H1 (cell line): ENCODE measurements around the gene HCK. TPM values are rescaled to one million over a fixed set of nuclear protein-coding genes. Genes with fewer than 3 reads are reported as not detected.

Experiments used
- CTCF ChIA-PET: fragments of 300-600 bp; sonication (Branson Sonifier 250); formaldehyde crosslinking; loops from one replicate; lab custom pipeline; 2021; ENCODE audit not compliant: partially characterized antibody; lab: Charles Lee
- POLR2A ChIA-PET: fragments of 300-600 bp; sonication (Branson Sonifier 250); formaldehyde crosslinking; loops from one replicate; lab custom pipeline; 2021; ENCODE audit warnings: inconsistent platforms; ENCODE audit not compliant: partially characterized antibody; lab: Charles Lee
- DNase-seq, 2 experiments: peaks; one replicate each; pipeline versions ENCODE4 v3.0.0 to v3.0.0-alpha.2; 2010 to 2022; ENCODE audit warnings: low spot score in 2 of 2, low read depth in 1 of 2, mixed read lengths in 1 of 2
- FAIRE-seq: peaks from 2 replicates; lab custom pipeline; 2011; peaks lifted over from hg19 to GRCh38; lab: Jason Lieb, UNC
- H2AFZ ChIP-seq: 2 replicates; pipeline ENCODE4 v1.8.1; 2012; ENCODE audit warnings: low read length, inconsistent platforms
- H2AK5ac ChIP-seq: 2 replicates; pipeline ENCODE4 v1.6.1; 2013; ENCODE audit warnings: low read depth, low read length
- H2BK120ac ChIP-seq: replicated peaks from 2 replicates; pipeline ENCODE3; 2013; ENCODE audit warnings: low read depth, low read length, inconsistent platforms
- H2BK12ac ChIP-seq: 2 replicates; pipeline ENCODE4 v1.6.1; 2013; ENCODE audit warnings: low read depth, low read length
- H2BK15ac ChIP-seq: 2 replicates; pipeline ENCODE4 v1.6.1; 2013; ENCODE audit warnings: low read length
- H2BK20ac ChIP-seq: 2 replicates; pipeline ENCODE4 v1.6.1; 2013; ENCODE audit warnings: low read length
- H2BK5ac ChIP-seq: 2 replicates; pipeline ENCODE4 v1.6.1; 2013; ENCODE audit warnings: low read depth, low read length
- H3K14ac ChIP-seq: 2 replicates; pipeline ENCODE4 v1.6.1; 2013; ENCODE audit warnings: inconsistent platforms; ENCODE audit not compliant: insufficient read length
- H3K18ac ChIP-seq: 2 replicates; pipeline ENCODE4 v1.6.1; 2013; ENCODE audit warnings: low read length; ENCODE audit errors: extremely low read depth
- H3K23ac ChIP-seq: 2 replicates; pipeline ENCODE4 v1.6.1; 2013; ENCODE audit warnings: inconsistent platforms; ENCODE audit not compliant: insufficient read length
- H3K23me2 ChIP-seq: 2 replicates; pipeline ENCODE4 v1.6.1; 2013; ENCODE audit warnings: low read depth, low read length
- H3K27ac ChIP-seq: 2 replicates; pipeline ENCODE4 v1.6.1; 2011; ENCODE audit warnings: low read depth, low read length, inconsistent platforms
- H3K27me3 ChIP-seq, 4 experiments: replicated peaks in 1 of 4; 1 replicate in 1 of 4; 2 replicates in 3 of 4; pipeline versions ENCODE4 v1.6.1 to v1.8.1; 2011 to 2013; ENCODE audit warnings: low read length in 3 of 4, mild to moderate bottlenecking in 3 of 4, inconsistent platforms in 2 of 4, mixed read lengths in 2 of 4, moderate library complexity in 1 of 4; ENCODE audit not compliant: control insufficient read depth in 3 of 4, insufficient read depth in 3 of 4; ENCODE audit errors: extremely low read depth in 1 of 4
- H3K36me3 ChIP-seq, 4 experiments: 2 replicates each; pipeline versions ENCODE4 v1.6.1 to v1.8.1; 2011 to 2013; ENCODE audit warnings: mild to moderate bottlenecking in 4 of 4, low read length in 3 of 4, moderate library complexity in 2 of 4, control low read depth in 1 of 4, inconsistent platforms in 1 of 4; ENCODE audit not compliant: insufficient read depth in 4 of 4, control insufficient read depth in 2 of 4
- H3K4ac ChIP-seq: replicated peaks from 2 replicates; pipeline ENCODE3; 2013; ENCODE audit warnings: low read length, low read depth, mixed read lengths, inconsistent platforms; ENCODE audit not compliant: insufficient read length
- H3K4me1 ChIP-seq, 4 experiments: replicated peaks in 1 of 4; 1 replicate in 1 of 4; 2 replicates in 3 of 4; pipeline versions ENCODE4 v1.6.1 to v1.8.1; 2011 to 2013; ENCODE audit warnings: low read length in 3 of 4, inconsistent platforms in 2 of 4, mixed read lengths in 1 of 4; ENCODE audit not compliant: insufficient read depth in 4 of 4, control insufficient read depth in 3 of 4
- H3K4me2 ChIP-seq, 2 experiments: 2 replicates each; pipeline versions ENCODE4 v1.6.1 to v1.8.1; 2011 to 2013; ENCODE audit warnings: low read depth in 2 of 2, low read length in 2 of 2, control low read depth in 1 of 2, inconsistent platforms in 1 of 2, mild to moderate bottlenecking in 1 of 2; ENCODE audit not compliant: insufficient read depth in 1 of 2
- H3K4me3 ChIP-seq, 4 experiments: fragments of 200-600, 300-600 bp in 1 of 4; sonication (generic), shearing (Covaris generic), sonication (Bioruptor Twin) in 1 of 4; 2 replicates each; pipeline versions ENCODE4 v1.5.1 to v1.8.1; 2011 to 2016; ENCODE audit warnings: low read length in 4 of 4, low read depth in 3 of 4, control low read depth in 2 of 4, inconsistent platforms in 2 of 4, mild to moderate bottlenecking in 2 of 4, mixed read lengths in 1 of 4, moderate library complexity in 1 of 4; ENCODE audit not compliant: insufficient read depth in 2 of 4; ENCODE audit errors: extremely low read depth in 1 of 4
- H3K56ac ChIP-seq: replicated peaks from 2 replicates; pipeline ENCODE3; 2013; ENCODE audit warnings: low read depth, mild to moderate bottlenecking, mixed read lengths, low read length, inconsistent platforms; ENCODE audit not compliant: insufficient read length
- H3K79me1 ChIP-seq: 2 replicates; pipeline ENCODE4 v1.6.1; 2013; ENCODE audit warnings: low read depth, low read length, control low read depth
- H3K79me2 ChIP-seq, 2 experiments: 2 replicates each; pipeline versions ENCODE4 v1.6.1 to v1.8.1; 2012 to 2013; ENCODE audit warnings: low read length in 2 of 2, mild to moderate bottlenecking in 2 of 2, inconsistent platforms in 1 of 2; ENCODE audit not compliant: insufficient read depth in 2 of 2, control insufficient read depth in 1 of 2
- H3K9ac ChIP-seq, 4 experiments: replicated peaks in 1 of 4; 1 replicate in 1 of 4; 2 replicates in 3 of 4; pipeline versions ENCODE4 v1.6.1 to v1.8.1; 2011 to 2013; ENCODE audit warnings: low read depth in 3 of 4, low read length in 3 of 4, control low read depth in 2 of 4, mild to moderate bottlenecking in 2 of 4, moderate library complexity in 2 of 4, inconsistent platforms in 1 of 4; ENCODE audit errors: extremely low read depth in 1 of 4
- H3K9me3 ChIP-seq, 2 experiments: 2 replicates each; pipeline versions ENCODE4 v1.6.1 to v1.8.1; 2012 to 2013; ENCODE audit warnings: mild to moderate bottlenecking in 2 of 2, moderate library complexity in 2 of 2, control low read depth in 1 of 2, inconsistent platforms in 1 of 2, low read depth in 1 of 2, low read length in 1 of 2, mixed read lengths in 1 of 2; ENCODE audit not compliant: insufficient read depth in 2 of 2
- H4K20me1 ChIP-seq, 2 experiments: replicated peaks in 1 of 2; 2 replicates each; pipeline versions ENCODE3 to v1.8.1; 2011 to 2013; ENCODE audit warnings: inconsistent platforms in 2 of 2, low read length in 2 of 2, mild to moderate bottlenecking in 1 of 2; ENCODE audit not compliant: insufficient read depth in 2 of 2, control insufficient read depth in 1 of 2
- H4K5ac ChIP-seq: 2 replicates; pipeline ENCODE4 v1.6.1; 2013; ENCODE audit warnings: low read length, low read depth, mixed read lengths, inconsistent platforms; ENCODE audit not compliant: insufficient read length
- H4K8ac ChIP-seq: 2 replicates; pipeline ENCODE4 v1.8.0; 2013; ENCODE audit warnings: mild to moderate bottlenecking, moderate library complexity, low read length, inconsistent platforms; ENCODE audit not compliant: insufficient read depth; ENCODE audit errors: extremely low read depth
- H4K91ac ChIP-seq: replicated peaks from 2 replicates; pipeline ENCODE3; 2013; ENCODE audit warnings: low read length, mixed read lengths, inconsistent platforms; ENCODE audit not compliant: insufficient read length
- ATF2 ChIP-seq: IDR thresholded peaks from 2 replicates; pipeline ENCODE4 v1.6.1; 2012; ENCODE audit warnings: low read length, inconsistent platforms
- CTBP2 ChIP-seq: IDR thresholded peaks from 2 replicates; pipeline ENCODE4 v1.7.0; 2011; ENCODE audit warnings: borderline replicate concordance, mild to moderate bottlenecking, moderate library complexity, mixed read lengths, low read length; ENCODE audit not compliant: insufficient read depth, insufficient read length
- KDM1A ChIP-seq: fragments of 200-600, 300-600 bp; sonication (generic); IDR thresholded peaks from 2 replicates; pipeline ENCODE4 v1.7.1; 2016; ENCODE audit warnings: mild to moderate bottlenecking, low read length, borderline replicate concordance
- PHF8 ChIP-seq: fragments of 200-600 bp; sonication (generic); conservative IDR thresholded peaks from 2 replicates; pipeline ENCODE4 v1.7.1; 2012; ENCODE audit warnings: low read depth, mild to moderate bottlenecking, inconsistent platforms, low read length, moderate library complexity
- SAP30 ChIP-seq: fragments of 300-600 bp; sonication (generic); IDR thresholded peaks from 2 replicates; pipeline ENCODE4 v1.7.1; 2012; ENCODE audit warnings: low read length, moderate library complexity, mild to moderate bottlenecking, inconsistent platforms; ENCODE audit not compliant: insufficient read depth, insufficient replicate concordance
- WGBS, 2 experiments: shearing (Covaris generic) in 1 of 2; methylation state at CpG; one replicate each; pipeline versions ENCODE4 v1.1.6 to v1.1.7; 2013 to 2015; ENCODE audit warnings: low lambda C conversion rate in 2 of 2, mixed read lengths in 2 of 2, inconsistent platforms in 1 of 2, low coverage in 1 of 2, missing lambda C conversion rate in 1 of 2; ENCODE audit not compliant: insufficient replicate concordance in 2 of 2, insufficient coverage in 1 of 2, insufficient read length in 1 of 2; ENCODE audit errors: extremely low coverage in 1 of 2, missing lambda C conversion rate in 1 of 2; 5-methylcytosine and 5-hydroxymethylcytosine counted together
- polyA plus RNA-seq, 7 experiments: library from polyadenylated mRNA; depleted of rRNA in 3 of 7; stranded (reverse) in 5 of 7; unstranded in 2 of 7; fragments of >200 nt in 5 of 7; fragments of 200-250 nt in 2 of 7; gene quantifications; 1 replicate in 5 of 7; 2 replicates in 1 of 7; 4 replicates in 1 of 7; pipeline versions ENCODE4 v1.2.1 to v1.2.3, GENCODE V29; 2011 to 2013; ENCODE audit warnings: missing spikeins in 2 of 7, mixed read lengths in 2 of 7
- total RNA-seq: library from RNA; stranded (reverse); fragmentation: NEBNext Ultra II Directional; extraction: Animal tissue kit (Norgen Biotek cat#: 25700); gene quantifications from 2 replicates; pipeline ENCODE4 v1.2.1, GENCODE V29; 2021

Gene HCK
- total and polyA plus RNA-seq, 2 of the 8 experiments (the other 6 are each of a cell fraction or from before 2014, with no cell fraction given): 0.37 to 4.3 TPM

- Histone ChIP-seq H2BK120ac (no peak overlapping the region), H3K27ac (no peak overlapping the region), H4K20me1 (peaks cover 4 to 11% of the 10 kb centered on the region in 2 experiments), H2BK20ac (no peak overlapping the region), H4K8ac (no peak overlapping the region), H3K4ac (no peak overlapping the region), H3K56ac (no peak overlapping the region), H4K5ac (no peak overlapping the region), H3K4me3 (no peak overlapping the region), H3K4me2 (no peak overlapping the region), H3K36me3 (peaks cover 0 to 4% (median 0%) of the 10 kb centered on the region in 4 experiments; a peak in 3 of 8 replicates), H3K23me2 (no peaks in the 10 kb centered on the region), H2AFZ (no peak overlapping the region), H3K9me3 (peaks cover 0 to 12% of the 10 kb centered on the region in 2 experiments; a peak in 1 of 4 replicates), H3K79me2 (peaks cover 0 to 71% of the 10 kb centered on the region in 2 experiments; a peak in 3 of 4 replicates), H2BK15ac (no peak overlapping the region), H2AK5ac (no peak overlapping the region), H4K91ac (no peak overlapping the region), H3K9ac (no peak overlapping the region), H3K14ac (no peak overlapping the region), H3K79me1 (peaks cover 5% of the 10 kb centered on the region), H3K18ac (no peak overlapping the region), H3K4me1 (peaks cover 0 to 6% (median 4%) of the 10 kb centered on the region in 4 experiments; a peak in 4 of 7 replicates), H3K23ac (no peak overlapping the region), H2BK5ac (no peak overlapping the region), H2BK12ac (no peak overlapping the region), H3K27me3 (no peaks in the 10 kb centered on the region)
- CTCF ChIA-PET: interaction anchor here (1.2 kb wide), 1 partner anchor 126 kb away, joined by 3 read pairs; no protein-coding TSS in a partner anchor
- TF ChIP-seq KDM1A (no peak), SAP30 (no peak), PHF8 (no peak), ATF2 (no peak), CTBP2 (no peak)
- FAIRE-seq (no peak), DNase-seq (no peak)
- POLR2A ChIA-PET: no interaction called here
- 90% methylated on average over 2 of the region's 2 CpGs; no CpG with 5 or more reads in 1 of the 2 experiments for WGBS, 2 experiments
Measured at GRCh38 chr20:32119734-32120133, 67.7 kb downstream of the HCK start.
